ENCODE data around the gene CLRN1.

DNA sequence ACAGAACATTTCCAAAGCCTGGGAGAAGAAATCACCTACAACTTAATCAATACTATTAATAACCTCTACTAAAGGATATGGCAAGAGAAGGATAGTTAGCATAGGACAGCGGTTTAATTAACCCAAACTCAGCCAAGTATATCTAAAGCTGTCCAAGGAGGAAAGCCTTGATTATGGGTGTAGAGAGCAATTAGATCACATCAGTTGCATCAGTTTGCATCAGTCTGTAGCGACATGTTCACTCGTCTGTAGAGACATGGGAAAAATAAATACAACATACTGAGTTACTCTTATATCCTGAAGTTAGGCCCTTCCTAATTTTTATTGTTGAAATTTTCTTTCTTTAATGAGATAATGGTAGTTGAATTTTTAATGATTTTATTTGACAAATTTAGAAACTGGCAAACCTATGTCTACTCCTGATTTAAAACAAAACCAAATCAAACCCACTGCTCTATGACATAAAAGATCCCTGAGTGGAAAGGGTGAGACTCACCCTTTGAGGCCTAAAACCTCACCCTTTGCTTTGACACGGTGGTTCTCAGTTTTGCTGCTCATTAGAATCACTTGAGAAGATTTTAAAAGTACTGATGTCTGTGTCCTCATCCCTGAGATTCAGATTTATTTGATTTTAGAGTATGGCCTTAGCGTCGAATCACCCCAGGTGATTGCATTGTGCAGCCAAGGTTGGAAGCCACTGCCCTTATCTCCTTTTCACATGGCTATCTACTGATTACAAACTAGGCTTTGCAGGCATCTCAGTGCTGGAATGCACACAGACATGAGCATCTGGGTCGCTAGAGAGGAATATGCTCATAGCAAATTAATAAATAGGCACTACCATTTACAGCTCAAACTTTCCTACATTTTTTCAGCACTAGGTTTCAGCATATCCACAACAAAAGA, 2.8 kb upstream of the CLRN1 start:
- TF ChIP-seq, protein P1, sequence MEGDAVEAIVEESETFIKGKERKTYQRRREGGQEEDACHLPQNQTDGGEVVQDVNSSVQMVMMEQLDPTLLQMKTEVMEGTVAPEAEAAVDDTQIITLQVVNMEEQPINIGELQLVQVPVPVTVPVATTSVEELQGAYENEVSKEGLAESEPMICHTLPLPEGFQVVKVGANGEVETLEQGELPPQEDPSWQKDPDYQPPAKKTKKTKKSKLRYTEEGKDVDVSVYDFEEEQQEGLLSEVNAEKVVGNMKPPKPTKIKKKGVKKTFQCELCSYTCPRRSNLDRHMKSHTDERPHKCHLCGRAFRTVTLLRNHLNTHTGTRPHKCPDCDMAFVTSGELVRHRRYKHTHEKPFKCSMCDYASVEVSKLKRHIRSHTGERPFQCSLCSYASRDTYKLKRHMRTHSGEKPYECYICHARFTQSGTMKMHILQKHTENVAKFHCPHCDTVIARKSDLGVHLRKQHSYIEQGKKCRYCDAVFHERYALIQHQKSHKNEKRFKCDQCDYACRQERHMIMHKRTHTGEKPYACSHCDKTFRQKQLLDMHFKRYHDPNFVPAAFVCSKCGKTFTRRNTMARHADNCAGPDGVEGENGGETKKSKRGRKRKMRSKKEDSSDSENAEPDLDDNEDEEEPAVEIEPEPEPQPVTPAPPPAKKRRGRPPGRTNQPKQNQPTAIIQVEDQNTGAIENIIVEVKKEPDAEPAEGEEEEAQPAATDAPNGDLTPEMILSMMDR (IDR thresholded peaks at IDR 0.05), result no peak
- TF ChIP-seq EP300 (IDR thresholded peaks at IDR 0.05; ENCODE audit: borderline replicate concordance in 1 of 2, low read depth in 1 of 2, low read length in 1 of 2), result no peak
- TF ChIP-seq RAD21 (IDR thresholded peaks at IDR 0.05; ENCODE audit: low read length), result no peak
- no peak for TF ChIP-seq NRF1 (IDR thresholded peaks at IDR 0.05; ENCODE audit: low read depth, low read length)

All from SK-N-SH (cell line).